OCI-LY1 (cell line): ENCODE data around the gene SLC47A2.

Source experiments
- H2AFZ ChIP-seq: fragments of 200-600 bp; sonication (generic), shearing (Covaris generic); 2 replicates; pipeline ENCODE4 v1.6.0; 2014; ENCODE audit warnings: antibody characterized with exemption, mild to moderate bottlenecking, low read length
- H3F3A ChIP-seq: fragments of 200-600 bp; sonication (generic), shearing (Covaris generic); 2 replicates; pipeline ENCODE4 v1.6.0; 2014; ENCODE audit warnings: mild to moderate bottlenecking, antibody characterized with exemption, low read length, moderate library complexity; ENCODE audit not compliant: insufficient read depth
- H3K27ac ChIP-seq: fragments of 200-600 bp; sonication (generic); 2 replicates; pipeline ENCODE4 v1.5.1; 2014; ENCODE audit warnings: low read length, mixed run types, mild to moderate bottlenecking, low read depth; ENCODE audit not compliant: poor library complexity, severe bottlenecking
- H3K27me3 ChIP-seq: fragments of 200-600 bp; sonication (generic); 2 replicates; pipeline ENCODE4 v1.6.0; 2014; ENCODE audit warnings: antibody characterized with exemption, mild to moderate bottlenecking, low read length, moderate library complexity; ENCODE audit not compliant: insufficient read depth
- H3K36me3 ChIP-seq: fragments of 200-600 bp; sonication (generic); 2 replicates; pipeline ENCODE4 v1.6.1; 2014; ENCODE audit warnings: mild to moderate bottlenecking, antibody characterized with exemption, low read length, moderate library complexity, mixed read lengths; ENCODE audit not compliant: insufficient read depth
- H3K4me1 ChIP-seq: fragments of 200-600 bp; sonication (generic); 2 replicates; pipeline ENCODE4 v1.5.1; 2014; ENCODE audit warnings: mild to moderate bottlenecking, low read length, moderate library complexity; ENCODE audit not compliant: insufficient read depth, severe bottlenecking
- H3K4me2 ChIP-seq: fragments of 200-600 bp; sonication (generic), shearing (Covaris generic); 2 replicates; pipeline ENCODE4 v1.6.1; 2014; ENCODE audit warnings: low read length
- H3K4me3 ChIP-seq: fragments of 200-600 bp; sonication (generic); 2 replicates; pipeline ENCODE4 v1.5.1; 2014; ENCODE audit warnings: low read length, low read depth, mild to moderate bottlenecking, mixed read lengths; ENCODE audit not compliant: poor library complexity, severe bottlenecking
- H3K79me2 ChIP-seq: fragments of 200-600 bp; shearing (Covaris generic); 2 replicates; pipeline ENCODE4 v1.6.1; 2016; ENCODE audit warnings: mixed run types, low read length, mixed read lengths; ENCODE audit not compliant: insufficient read depth
- H3K9ac ChIP-seq: fragments of 200-600 bp; sonication (generic), shearing (Covaris generic); 2 replicates; pipeline ENCODE4 v1.6.1; 2014; ENCODE audit warnings: mild to moderate bottlenecking, low read length, mixed read lengths
- H3K9me2 ChIP-seq: fragments of 200-600 bp; sonication (generic), shearing (Covaris generic); 2 replicates; pipeline ENCODE4 v1.6.1; 2014; ENCODE audit warnings: low read depth, mild to moderate bottlenecking, low read length, mixed read lengths
- H3K9me3 ChIP-seq: fragments of 200-600 bp; shearing (Covaris generic); 2 replicates; pipeline ENCODE4 v1.6.1; 2014; ENCODE audit warnings: low read length, mixed read lengths
- H4K20me1 ChIP-seq: fragments of 200-600 bp; sonication (generic), shearing (Covaris generic); 2 replicates; pipeline ENCODE4 v1.6.0; 2016; ENCODE audit warnings: mild to moderate bottlenecking, low read length; ENCODE audit not compliant: insufficient read depth
- EZH2 ChIP-seq: fragments of 200-600 bp; sonication (generic), shearing (Covaris generic); IDR thresholded peaks from 2 replicates; pipeline ENCODE4 v1.8.0; 2017; ENCODE audit warnings: borderline replicate concordance, mixed run types, mild to moderate bottlenecking, antibody characterized with exemption, low read length, moderate library complexity, mixed read lengths
- TF ChIP-seq, protein P1 (sequence below): fragments of 200-600 bp; sonication (generic), shearing (Covaris generic); IDR thresholded peaks from 2 replicates; pipeline ENCODE4 v1.5.1; 2017; ENCODE audit warnings: mild to moderate bottlenecking, antibody characterized with exemption, low read length, moderate library complexity, mixed read lengths

Gene SLC47A2

DNA sequence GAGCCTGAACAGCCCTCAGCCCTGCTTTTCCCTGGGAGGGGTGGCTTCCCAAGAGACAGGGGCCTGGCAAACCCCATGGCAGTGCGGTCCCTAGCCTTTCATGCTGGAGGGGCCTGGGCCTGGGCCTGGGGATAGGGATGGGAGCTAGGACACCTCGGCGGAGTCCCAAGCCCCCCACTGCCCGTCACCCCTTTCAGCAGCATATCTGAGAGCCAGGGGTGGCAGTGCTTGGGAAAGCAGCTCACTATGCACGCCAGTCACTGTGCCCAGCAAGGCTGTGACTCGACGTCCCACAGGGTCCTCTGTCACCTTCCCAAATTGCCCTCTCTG lies 612 bp upstream of the SLC47A2 start:
- H3K27ac ChIP-seq: no peak overlapping the region
- H3K4me2 ChIP-seq: no peak overlapping the region
- H3K9me3 ChIP-seq: no peaks in the 10 kb centered on the region
- H2AFZ ChIP-seq: no peak overlapping the region
- H3K36me3 ChIP-seq: no peaks in the 10 kb centered on the region
- peaks cover 8% of the 10 kb centered on the region for H3K4me1 ChIP-seq
- H3K9me2 ChIP-seq: no peaks in the 10 kb centered on the region
- no peaks in the 10 kb centered on the region for H4K20me1 ChIP-seq
- no peak overlapping the region for H3K4me3 ChIP-seq
- H3K79me2 ChIP-seq: no peaks in the 10 kb centered on the region
- no peak for TF ChIP-seq EZH2
- TF ChIP-seq, protein P1, sequence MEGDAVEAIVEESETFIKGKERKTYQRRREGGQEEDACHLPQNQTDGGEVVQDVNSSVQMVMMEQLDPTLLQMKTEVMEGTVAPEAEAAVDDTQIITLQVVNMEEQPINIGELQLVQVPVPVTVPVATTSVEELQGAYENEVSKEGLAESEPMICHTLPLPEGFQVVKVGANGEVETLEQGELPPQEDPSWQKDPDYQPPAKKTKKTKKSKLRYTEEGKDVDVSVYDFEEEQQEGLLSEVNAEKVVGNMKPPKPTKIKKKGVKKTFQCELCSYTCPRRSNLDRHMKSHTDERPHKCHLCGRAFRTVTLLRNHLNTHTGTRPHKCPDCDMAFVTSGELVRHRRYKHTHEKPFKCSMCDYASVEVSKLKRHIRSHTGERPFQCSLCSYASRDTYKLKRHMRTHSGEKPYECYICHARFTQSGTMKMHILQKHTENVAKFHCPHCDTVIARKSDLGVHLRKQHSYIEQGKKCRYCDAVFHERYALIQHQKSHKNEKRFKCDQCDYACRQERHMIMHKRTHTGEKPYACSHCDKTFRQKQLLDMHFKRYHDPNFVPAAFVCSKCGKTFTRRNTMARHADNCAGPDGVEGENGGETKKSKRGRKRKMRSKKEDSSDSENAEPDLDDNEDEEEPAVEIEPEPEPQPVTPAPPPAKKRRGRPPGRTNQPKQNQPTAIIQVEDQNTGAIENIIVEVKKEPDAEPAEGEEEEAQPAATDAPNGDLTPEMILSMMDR: no peak
- no peaks in the 10 kb centered on the region for H3F3A ChIP-seq
- no peak overlapping the region for H3K9ac ChIP-seq
- H3K27me3 ChIP-seq: no peaks in the 10 kb centered on the region; the same call in 1 of the 2 replicates

DNA sequence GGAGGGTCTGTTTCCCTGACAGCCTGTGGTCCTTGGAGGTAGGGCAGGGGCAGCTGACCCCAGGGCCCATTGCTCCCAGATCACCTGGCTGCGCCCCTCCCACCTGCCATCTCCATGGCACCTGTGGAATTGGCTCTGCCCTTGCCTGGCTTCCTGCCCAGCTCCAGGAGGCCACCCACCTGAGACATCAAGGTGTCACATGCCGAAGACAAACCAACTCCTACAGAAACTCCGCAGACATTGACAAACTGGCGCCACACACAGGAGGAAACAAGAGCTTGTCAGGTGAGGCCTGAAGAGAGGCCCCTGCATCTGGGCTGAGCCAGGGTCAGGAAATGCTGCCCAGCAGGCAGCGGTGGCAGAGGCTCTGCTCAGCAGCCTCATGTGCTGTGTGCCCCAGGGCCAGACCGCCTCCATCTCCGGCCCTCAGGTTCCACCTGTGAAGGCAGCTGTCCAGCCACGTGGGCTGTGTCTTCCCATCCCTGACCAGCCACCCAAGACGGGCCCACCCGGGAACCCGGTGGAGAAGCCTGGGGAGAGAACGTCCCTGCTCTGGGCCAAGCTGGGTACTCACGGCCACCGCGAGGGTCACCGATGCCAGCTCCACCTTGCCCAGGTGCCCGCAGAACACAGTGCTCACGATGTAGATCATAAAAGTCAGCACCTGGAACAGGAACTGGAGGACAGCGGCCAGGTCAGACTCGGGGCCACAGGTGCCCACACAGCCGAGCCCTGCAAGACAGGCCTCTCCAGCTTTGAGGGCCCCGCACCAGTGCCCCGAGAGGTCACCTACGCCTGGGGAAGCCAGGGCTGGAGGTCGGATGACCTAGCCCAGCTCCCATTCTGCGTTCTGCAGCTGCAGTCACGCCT lies 1.6 kb downstream of the SLC47A2 start:
- H3K9me3 ChIP-seq: no peaks in the 10 kb centered on the region
- no peak overlapping the region for H3K9ac ChIP-seq

DNA sequence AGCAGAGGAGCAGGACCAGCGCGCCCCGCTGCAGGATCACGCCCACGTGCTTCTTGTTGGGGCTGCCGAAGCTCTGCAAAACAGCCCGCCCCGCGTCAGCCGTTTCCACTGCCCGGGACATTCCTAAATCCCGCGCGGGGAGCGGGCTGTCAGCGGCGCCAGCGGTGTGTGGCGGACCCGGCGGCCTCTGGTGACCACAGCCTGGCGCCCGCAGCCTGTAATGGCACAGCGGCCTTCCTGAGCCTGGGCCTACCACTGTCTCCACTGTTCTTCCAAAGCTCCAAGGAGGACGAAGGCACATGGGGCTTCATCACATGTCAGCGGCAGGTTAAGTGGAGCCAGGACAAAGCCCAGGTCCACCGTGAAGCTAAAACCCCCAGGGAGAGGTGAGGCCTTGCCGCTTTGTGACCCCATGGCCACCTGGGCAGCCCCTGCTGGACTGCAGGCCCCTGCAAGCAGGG lies 2.5 kb downstream of the SLC47A2 start:
- Histone ChIP-seq H3K9ac (no peak overlapping the region), H3K36me3 (no peaks in the 10 kb centered on the region), H4K20me1 (no peaks in the 10 kb centered on the region), H3K4me3 (no peak overlapping the region), H3K79me2 (no peaks in the 10 kb centered on the region), H3F3A (no peaks in the 10 kb centered on the region), H3K9me2 (no peaks in the 10 kb centered on the region), H3K9me3 (no peaks in the 10 kb centered on the region), H3K27ac (no peak overlapping the region), H2AFZ (no peak overlapping the region), H3K27me3 (no peaks in the 10 kb centered on the region), H3K4me1 (no peaks in the 10 kb centered on the region), H3K4me2 (no peak overlapping the region)
- no peak for TF ChIP-seq EZH2
- TF ChIP-seq, protein P1: no peak

More for the DNA sequence above, 1.6 kb downstream of the SLC47A2 start:
- H2AFZ ChIP-seq: no peak overlapping the region
- no peaks in the 10 kb centered on the region for H3K4me1 ChIP-seq
- no peak overlapping the region for H3K4me3 ChIP-seq
- H3K36me3 ChIP-seq: no peaks in the 10 kb centered on the region
- H3K9me2 ChIP-seq: no peaks in the 10 kb centered on the region
- H3K79me2 ChIP-seq: no peaks in the 10 kb centered on the region
- TF ChIP-seq EZH2: no peak
- TF ChIP-seq, protein P1: no peak
- no peaks in the 10 kb centered on the region for H3F3A ChIP-seq
- H3K4me2 ChIP-seq: no peak overlapping the region
- H3K27me3 ChIP-seq: no peaks in the 10 kb centered on the region
- no peaks in the 10 kb centered on the region for H4K20me1 ChIP-seq
- H3K27ac ChIP-seq: no peak overlapping the region
